COLO829 (cell line): Measurements from ENCODE around the gene STX8.
A peak's percentile ranks its signal among the peaks of the same experiment; 100 is the strongest.

ENCODE experiments used
- DNase-seq: peaks from one replicate; pipeline ENCODE4 v3.0.0; 2012; ENCODE audit warnings: low spot score

STX8 gene

DNA sequence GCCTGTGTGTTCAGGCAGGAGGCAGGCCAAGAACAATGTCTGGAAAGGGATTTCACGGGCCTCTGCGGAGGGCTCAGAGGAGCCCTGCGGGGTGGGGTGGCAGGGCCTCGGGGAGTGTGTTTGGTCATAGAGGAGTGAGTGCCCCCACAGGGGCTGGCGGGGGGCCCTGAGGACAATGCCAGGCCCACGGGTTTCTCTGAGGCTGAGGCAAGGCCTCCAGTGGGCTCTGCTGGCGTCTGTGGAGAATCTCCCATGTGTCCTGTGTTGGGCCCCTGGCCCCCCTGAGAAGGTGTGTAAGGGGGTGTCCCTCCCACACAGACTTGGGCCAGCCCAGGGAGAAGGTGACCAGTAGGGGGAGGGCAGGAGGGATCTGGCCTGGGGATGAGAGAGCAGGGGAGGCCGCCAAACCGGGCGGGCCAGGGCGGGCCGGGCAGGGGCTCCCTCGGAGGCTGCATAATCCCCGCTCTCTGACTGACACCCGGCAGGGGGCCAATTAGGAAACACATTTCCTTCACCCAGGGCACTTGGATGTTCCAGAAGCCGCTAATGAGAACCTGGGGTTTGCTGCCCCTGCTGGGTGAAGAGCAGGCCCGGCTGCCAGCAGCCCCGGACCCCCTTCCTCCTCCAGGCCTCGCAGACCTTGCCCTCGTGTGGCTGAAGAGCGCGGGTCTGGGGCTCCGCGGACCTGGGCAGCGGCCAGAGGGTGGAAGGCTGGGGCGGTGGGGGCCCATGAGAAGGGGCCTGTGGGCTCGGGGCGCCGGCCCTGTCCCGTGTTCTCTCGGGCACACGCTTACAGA, 350.1 kb downstream of the STX8 start:
- no peak for DNase-seq

DNA sequence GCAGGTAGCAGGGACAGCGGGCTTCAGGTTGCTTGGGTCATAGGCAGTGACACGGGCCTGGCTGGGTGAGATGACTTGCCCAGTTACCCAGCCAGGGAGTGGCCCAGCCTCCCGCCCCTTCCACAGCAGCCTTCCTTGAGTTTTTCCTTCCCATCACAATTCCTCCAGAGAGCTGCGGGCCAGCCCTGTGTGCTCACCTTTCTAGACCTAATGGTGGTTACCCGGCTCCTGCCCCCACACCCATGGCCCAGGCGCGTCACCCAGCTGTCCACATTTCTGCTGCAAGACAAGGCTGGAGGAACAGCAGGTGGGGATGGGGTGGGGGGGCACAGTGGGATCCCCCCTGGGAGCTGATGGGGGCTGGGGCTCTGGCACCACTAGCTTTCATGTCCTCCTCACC, 351.1 kb downstream of the STX8 start:
- DNase-seq = no peak

DNA sequence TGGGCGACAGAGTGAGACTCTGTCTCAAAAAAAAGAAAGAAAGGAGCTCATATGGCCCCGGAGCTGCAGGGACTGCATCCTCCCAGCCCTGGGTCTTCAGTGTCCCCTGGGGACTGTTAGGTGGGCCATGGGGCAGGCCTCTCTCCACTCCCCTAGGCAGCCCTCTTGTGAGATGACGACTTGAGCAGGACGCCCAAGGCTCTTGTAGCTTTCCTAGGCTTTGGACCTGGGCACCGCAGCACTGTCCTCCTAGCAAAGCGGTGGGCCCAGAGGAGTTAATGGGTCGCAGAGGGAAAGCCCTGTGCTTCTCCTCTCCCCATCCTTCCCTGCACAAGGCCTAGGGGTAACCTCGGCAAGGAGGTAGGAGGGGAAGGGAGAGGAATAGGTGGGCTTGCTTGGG, 352.1 kb downstream of the STX8 start:
- no peak for DNase-seq

DNA sequence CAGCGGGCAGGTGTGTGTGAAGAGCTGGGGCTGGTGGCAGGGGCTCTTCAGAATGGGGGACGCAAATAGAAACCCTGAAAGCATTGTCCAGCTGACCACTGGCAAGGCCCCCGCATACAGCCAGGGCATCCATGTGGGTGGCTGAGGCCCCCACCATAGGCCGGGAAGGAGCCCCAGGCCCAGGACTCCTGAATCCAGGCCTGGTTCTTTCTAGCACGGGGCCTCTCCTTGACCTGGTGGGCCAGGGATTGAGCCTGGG, 353.8 kb downstream of the STX8 start:
- no peak for DNase-seq

DNA sequence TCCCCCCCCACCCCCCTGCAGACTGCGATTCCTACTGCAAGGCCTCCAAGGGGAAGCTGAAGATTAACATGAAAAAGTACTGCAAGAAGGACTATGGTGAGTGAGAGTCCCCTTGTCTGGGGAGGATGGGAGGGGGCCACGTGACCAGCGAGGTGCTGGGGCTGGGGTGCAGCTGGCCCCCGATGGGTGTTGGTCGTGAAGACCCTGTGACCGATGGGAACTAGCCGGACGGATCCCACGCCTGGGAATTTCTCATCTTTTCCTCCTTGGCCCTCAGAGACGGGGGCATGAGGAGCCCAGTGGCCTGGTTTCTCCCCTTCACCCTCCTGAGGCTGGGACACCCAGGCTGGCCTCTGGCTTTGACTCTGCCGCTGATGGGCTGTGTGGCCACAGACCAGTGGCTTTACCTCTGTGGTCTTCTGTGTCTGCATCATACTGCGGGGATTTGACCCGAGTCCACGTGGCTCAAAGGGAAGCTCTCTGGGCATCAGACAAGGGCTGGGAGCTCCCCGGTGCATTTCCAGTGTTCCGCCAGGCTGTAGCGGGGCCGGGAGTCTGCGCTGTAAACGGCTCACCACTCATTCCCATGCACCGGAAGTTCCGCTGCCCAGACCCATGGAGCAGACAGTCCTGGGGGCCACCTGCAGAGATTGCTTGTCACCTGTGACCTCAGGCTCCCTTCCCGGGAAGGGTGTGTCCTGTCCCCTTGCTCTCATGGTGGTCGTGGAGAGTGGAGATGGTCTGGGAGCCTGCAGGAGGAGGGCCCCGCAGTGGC, 354.3 kb downstream of the STX8 start:
- no peak for DNase-seq

DNA sequence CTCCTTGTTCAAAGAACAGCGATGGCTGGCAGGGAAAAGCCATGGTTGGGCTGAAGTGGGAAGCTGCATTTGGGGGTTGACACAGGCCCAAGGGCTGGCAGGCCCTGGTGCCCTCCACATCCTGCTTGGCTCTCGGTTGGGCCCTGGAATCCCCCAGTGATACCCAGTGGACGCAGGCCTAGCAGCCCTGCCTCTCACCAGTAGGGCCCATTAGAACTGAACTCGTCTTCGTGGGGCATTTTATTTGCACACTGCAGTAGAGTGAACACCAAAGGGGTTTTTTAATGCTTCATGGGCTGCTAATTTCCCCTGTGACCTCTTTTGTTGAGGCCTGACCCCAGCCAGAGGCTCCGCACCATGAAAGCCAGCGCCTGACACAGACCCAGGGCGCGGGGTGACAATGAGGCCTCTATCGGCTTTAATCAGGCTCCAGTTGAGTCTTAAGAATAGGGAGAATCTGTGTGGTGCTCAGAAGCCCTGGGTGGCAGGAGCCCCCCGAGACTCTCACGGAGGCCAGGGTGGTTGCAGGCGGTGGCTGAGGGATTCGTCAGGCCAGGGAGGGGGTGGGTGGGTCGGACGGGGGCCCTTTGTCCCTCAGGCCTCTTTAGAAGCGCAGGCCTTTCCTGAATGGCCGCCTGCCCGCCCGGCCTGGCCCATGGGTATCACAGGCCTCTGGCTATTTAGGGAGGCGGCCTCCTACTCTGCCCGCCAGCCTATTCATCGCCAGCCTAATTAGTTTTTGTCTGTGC, 355.0 kb downstream of the STX8 start:
- DNase-seq = no peak

DNA sequence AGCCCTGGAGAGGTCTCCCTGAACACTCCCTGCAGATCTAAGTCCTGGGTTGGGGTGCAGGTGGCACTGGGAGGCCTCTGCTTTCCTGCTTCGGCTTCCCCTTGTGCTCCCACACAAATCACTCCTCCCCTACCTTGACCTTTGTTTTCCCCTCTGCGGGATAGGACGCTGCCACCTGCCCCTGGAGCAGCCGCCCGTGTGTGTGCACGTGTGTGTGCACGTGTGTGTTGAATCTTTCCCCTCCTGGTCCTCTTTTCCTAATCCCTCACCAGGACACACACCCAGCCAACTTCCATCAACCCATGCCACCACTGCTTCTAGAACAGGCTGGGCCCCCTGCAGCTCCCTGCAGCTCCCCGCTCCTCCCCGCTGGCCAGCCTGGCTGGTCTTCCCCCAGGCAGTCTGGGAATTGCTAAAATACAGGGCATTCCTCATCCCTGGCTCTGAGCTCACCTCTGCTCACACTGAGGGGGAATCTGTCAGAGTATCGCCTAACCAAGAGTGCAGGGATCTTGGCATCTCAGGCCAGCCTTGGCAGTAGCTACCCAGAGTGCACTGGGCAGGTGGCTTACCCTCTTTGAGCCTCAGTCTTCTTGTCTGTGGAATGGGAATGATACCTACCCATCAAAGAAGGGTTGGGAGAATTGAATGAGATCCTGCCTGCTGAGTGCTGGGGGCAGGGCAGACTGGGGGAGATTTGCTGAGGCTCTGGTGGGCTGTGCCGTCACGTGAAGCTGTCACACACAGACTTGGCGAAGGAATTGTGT, 355.8 kb downstream of the STX8 start:
- no peak for DNase-seq

DNA sequence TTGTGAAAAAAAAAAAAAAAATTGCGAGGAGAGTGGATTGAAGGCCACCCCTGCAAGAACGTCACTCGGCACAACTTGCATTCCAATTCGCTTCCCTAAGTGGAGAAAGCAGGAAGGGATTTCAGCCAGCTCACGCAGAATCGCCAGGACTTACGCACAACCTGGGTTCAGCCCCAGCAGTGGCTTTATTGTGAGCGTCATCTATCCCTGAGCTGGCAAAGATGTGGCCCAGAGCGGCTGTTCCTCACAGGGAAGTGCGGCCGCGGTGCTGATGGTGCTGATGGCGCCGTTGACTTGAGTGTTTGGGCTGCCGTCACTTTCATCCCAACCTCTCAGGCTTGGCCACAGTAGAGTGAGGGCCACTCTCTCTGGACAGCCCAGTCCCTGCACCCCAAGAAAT, 356.7 kb downstream of the STX8 start:
- no peak for DNase-seq

DNA sequence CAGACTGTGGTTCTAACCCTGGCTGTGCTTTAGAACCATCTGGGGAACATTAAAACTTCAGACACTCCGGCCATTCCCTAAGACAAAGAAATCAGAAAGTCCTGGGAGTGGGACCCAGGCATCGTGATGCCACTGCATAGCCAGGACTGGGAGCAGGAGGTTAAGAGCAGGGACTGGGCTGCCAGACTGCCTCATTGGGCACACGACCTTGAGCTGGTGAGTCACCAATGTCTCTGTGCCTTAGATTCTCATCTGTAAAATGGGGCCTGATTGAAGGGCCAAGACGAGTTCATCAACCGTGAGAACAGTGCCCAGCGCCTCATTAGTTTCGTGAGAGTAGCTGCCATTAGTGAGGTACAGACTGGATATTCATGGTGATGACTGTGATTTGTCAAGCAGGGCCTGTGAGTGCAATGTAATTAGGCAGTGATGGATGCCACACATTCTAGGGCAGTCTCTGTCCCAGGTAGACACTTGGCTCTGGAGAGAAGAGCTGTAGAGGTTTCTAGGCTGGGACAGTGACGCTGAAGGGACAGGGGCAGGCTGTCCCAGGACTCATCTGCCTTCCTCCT, 357.5 kb downstream of the STX8 start:
- no peak for DNase-seq

DNA sequence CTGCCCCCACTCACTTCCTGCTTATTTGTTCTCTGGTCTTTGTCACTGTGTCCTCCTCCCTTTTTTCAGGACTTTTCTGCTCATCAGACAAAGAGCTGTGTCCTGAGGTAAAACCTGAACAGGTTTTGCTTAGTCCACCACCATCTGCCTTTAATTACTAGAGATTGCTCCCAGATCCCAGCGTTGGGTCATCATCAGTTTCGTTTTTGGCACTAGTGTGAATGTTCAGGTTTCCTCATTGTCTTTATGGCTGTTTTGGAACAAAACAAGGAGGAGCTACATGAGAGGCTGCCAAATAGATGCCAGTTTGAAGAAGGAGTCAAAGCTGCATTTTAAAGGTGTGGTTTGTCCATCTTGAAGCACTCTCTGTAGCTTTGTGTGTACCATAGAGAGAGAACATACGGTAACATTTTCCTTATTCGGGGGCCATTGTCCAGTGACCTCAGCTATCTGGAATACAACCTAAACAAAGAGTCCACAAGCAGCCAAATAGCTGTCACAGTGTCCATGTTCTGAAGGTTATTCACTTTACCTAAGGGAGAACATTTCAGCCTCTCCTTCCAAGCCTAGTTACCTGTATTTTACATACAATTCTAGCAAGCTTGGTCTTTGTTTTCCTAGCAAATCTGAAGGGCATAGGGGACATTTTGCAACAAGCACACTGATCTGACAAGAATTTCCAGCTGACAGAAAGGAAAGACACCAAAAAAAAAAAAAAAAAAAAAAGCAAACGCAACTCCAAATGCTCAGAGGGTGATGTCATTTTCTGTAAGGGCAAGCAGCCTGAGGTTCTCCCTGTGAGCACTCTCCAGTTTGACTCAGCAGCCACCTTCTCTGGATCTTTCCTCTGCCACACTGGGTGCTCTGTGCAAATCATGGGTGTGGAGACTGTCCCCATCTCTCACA, 358.2 kb downstream of the STX8 start:
- no peak for DNase-seq

DNA sequence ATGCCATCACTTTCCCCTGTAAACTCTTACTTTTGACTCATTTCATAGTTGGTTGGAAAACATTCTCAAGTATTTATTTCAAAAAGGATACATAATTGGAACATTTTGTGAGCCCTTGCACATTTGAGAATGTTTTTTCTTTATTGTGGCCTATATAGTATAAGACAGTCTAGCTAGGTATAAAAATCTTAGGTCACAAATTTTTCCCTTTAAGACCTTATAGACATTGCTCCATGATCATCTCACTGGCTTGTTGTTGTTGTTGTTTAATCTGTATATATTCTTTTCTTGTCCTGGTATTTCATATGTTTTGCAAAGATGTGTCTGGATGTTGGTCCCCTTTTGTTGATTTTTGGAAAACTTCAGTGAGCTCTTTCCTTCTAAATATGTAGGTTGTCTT, 360.2 kb downstream of the STX8 start:
- no peak for DNase-seq

DNA sequence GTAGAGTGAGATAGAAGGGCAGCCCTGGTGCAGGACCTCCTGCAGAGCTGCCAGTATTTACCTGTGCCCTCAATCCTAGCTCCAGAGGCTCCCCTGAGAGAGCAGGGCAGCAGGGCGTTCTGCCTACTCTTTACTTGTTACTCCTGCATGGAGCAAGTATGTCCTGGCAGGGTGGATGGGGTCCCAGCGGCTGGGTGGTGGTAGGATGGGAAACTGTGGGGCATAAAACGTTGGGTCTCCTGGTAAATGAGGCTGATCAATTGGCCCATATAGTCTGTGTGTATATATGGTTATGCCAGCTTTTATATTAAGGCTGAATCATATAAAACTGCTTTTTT, 362.3 kb downstream of the STX8 start:
- no peak for DNase-seq

DNA sequence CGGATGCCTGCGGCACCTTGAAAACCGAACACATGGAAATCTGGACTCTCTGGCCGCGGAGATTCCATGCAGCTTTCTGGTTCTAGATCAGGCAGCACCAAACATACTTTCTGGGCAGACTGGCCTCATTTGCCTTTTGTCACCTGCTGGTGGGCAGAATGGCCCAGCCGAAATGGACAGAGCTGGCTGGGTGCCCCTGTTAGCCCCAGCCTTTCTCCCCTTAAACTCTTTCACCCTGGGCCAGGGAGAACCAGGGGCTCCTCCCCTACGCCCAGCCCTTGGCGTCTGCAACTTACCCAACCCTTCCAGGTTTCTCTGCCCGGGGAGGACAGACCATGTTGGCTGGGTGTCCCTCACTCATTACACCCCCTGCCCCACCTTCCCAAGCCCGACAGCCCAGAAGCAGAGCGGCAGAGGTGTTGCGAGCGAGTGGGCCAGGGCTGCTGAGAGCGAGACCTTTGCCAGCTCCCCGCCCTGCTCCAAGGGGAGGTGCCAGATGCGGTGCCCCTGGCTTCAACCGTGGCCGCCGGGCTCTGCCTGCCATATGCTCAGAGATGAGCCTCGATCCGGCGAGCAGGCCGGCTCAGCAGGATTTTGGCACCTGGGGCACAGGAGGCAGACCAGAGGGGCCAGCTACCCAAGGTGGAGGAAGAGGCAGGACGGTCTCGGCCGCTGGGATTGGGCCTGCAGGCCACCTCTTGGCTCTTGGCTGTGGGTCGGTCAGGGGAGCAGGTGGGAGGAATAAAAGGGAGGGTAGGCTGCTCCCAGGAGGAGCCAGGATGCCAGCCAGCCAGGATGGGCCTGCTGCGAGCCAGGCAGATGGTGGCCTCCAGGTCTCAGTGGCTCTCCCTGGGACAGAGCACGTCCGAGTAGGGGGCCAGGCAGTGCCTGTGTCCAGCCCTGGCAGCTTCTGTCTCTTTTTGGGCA, 363.0 kb downstream of the STX8 start:
- DNase-seq = no peak

DNA sequence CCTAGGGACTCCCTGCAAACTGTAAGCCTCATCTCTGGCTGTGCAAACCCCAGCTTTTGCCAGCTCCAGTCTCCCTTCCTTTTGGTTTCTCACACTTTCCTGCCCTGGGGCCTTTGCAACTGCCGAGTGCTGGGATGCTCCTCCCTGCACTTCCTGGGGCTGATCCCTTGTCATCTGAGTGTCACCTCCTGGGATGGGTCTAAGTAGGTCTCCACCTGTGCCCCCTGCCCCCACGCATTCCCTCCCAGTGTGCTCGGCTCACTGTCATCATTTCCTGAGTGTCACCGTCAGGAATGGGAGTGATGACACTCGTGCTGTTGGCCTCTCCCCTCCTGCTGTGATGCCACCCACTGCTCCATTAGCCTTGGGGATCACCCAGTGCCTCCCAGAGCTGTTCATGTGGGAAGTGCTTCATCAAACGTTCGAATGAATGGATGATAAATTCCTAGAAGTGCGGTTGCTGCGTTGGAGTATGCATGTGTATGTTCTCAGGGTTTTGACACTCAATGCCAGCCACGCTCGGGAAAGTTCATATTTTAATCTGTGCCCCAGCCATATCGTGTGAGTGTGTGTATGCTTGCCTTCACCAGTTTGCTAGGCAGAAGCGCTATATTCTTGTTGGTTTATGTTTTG, 364.4 kb downstream of the STX8 start:
- peak; percentile 9 for DNase-seq

DNA sequence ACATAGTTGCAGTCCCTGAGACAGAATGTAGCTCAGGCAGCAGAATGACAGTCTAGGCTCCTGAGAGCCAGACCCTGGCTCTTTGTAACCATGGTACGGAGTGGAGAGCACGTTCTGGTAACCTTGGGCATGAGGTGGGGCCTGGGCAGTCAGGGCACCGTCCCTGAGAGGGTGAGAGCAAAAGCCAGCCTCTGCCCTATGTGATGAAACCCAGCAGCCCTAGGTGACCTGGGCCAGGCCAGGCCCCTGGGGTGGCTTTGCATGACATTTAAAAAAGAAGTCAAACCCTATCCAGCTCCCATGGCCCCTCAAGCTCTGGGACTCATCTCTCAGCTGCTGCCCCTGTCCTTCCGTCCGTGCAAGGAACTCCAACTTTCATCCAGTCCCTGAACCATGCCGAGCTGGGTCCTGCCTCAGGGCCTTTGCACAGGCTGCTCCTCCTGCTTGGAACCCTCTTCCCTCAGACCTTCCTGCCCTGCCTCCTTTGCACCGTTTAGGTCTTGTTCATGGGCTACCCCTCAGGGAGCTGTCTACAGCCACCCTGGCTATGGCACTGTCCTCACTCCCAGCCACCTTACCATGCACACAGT, 365.7 kb downstream of the STX8 start:
- no peak for DNase-seq

DNA sequence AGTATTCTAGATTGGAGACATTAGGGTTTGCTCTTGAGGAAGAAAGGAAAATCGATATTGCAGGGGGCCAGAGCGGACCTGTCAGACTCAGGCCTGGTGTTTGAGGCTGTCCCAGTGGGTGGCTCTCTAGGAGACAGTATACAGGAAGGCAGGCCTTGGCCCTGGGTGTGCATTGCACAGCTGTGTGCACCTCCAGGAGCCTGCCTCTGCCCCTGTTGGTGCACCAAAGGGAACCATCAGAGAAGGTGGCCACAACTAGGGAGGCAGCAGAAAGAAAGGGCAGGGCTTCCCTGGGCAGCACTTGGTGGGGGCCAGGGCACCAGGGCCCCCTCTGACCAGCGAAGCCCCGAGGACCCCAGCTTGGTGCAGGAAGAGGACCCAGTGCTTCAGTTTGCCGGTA, 366.3 kb downstream of the STX8 start:
- DNase-seq = no peak

DNA sequence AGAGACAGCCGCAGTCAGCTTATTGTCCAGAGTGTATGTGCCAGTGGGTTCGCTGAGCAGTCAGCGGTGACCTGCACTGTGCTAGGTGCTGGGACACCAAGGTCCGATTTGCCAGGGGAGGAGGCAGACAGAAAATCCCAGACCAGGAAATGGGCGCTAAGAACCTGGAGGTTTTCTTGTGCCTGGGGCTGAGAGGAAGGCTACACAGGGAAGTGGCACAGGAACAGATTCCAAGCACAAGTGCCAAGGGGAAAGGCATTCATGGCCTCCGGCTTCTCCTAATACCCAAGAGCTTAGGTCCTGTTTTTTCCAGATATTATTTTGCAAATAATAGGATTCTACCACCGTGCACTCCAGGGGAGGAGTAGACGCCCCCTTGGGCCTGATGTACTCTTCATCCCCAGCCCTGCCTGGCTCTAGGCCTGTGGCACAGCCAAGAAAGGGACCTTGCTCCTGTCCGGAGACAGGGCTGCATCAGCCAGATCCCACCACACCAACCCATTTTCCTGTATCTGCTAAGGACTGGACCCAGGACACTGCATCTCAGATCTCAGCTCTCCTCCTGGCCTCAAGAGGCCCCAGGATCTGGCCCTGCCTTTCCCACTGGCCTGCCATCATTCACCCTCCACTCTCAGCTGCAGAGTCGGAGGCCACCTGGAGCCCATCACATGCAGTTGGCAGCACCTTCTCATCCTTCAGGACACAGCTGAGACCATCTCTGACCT, 367.1 kb downstream of the STX8 start:
- no peak for DNase-seq

DNA sequence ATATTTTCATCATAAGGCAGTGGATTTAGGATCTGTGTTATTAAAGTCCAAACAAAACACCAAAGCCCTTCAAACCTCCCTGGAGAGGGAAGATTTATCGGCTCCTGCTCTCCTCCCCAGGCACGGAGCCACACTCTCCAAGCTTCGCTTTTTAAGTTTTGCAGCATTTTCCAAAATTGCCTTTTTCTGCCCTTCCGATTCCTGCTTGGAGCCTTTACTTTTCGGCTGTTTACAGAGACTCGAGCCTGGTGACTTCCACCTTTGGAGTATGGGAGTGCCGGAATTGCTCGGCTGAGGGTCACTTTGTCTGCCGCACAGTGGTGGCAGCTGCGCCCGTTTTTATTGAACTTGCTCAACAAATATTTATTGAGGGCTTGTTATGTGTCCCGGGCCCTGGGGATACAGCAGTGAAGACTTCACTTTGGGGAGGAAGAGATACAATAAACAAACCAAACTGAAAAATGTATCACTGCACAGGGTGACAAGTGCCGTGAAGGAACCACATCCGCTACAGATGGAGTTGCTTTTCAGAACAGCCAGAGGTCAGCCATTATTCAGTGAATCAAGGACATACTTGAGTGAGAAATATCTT, 368.8 kb downstream of the STX8 start:
- no peak for DNase-seq
